H9 (cell line): Measurements from ENCODE around the gene MNX1. TPM values are rescaled to one million over a fixed set of nuclear protein-coding genes. Genes with fewer than 3 reads are reported as not detected.
A peak's percentile ranks its signal among the peaks of the same experiment; 100 is the strongest.

Source experiments
- DNase-seq: peaks from one replicate; pipeline ENCODE4 v3.0.0-alpha.2; 2017
- H2AFZ ChIP-seq: one replicate; pipeline ENCODE4 v1.6.1; 2013; ENCODE audit warnings: mild to moderate bottlenecking, low read length, control low read depth, moderate library complexity
- H2AK5ac ChIP-seq: 2 replicates; pipeline ENCODE4 v1.6.1; 2013; ENCODE audit warnings: low read length, control low read depth, mixed read lengths; ENCODE audit not compliant: insufficient read length
- H2BK120ac ChIP-seq: one replicate; pipeline ENCODE4 v1.6.1; 2013; ENCODE audit warnings: low read depth, mild to moderate bottlenecking, low read length, control low read depth, inconsistent platforms; ENCODE audit not compliant: poor library complexity, severe bottlenecking
- H2BK12ac ChIP-seq: 2 replicates; pipeline ENCODE4 v1.6.1; 2013; ENCODE audit warnings: low read length, control low read depth, mixed read lengths, low read depth; ENCODE audit not compliant: insufficient read length
- H2BK15ac ChIP-seq: 2 replicates; pipeline ENCODE4 v1.6.1; 2013; ENCODE audit warnings: low read depth, low read length, control low read depth
- H2BK20ac ChIP-seq: one replicate; pipeline ENCODE4 v1.6.1; 2013; ENCODE audit warnings: low read depth, mild to moderate bottlenecking, low read length, control low read depth, inconsistent platforms; ENCODE audit not compliant: poor library complexity, severe bottlenecking
- H2BK5ac ChIP-seq: 2 replicates; pipeline ENCODE4 v1.6.1; 2013; ENCODE audit warnings: low read length, control low read depth, mixed read lengths; ENCODE audit not compliant: insufficient read length
- H3K14ac ChIP-seq: 2 replicates; pipeline ENCODE4 v1.6.1; 2013; ENCODE audit warnings: low read length, control low read depth; ENCODE audit not compliant: insufficient read depth
- H3K18ac ChIP-seq: 2 replicates; pipeline ENCODE4 v1.6.1; 2013; ENCODE audit warnings: low read depth, mild to moderate bottlenecking, mixed read lengths, low read length, control low read depth; ENCODE audit not compliant: insufficient read length
- H3K23ac ChIP-seq: 2 replicates; pipeline ENCODE4 v1.6.1; 2013; ENCODE audit warnings: low read length, control low read depth, mixed read lengths, low read depth; ENCODE audit not compliant: insufficient read length
- H3K23me2 ChIP-seq: 2 replicates; pipeline ENCODE4 v1.6.1; 2013; ENCODE audit warnings: low read depth, mild to moderate bottlenecking, mixed read lengths, low read length, control low read depth; ENCODE audit not compliant: insufficient read length, poor library complexity, severe bottlenecking
- H3K27ac ChIP-seq: 2 replicates; pipeline ENCODE4 v1.5.1; 2013; ENCODE audit warnings: low read length, control low read depth, mixed read lengths, low read depth; ENCODE audit not compliant: insufficient read length
- H3K27me3 ChIP-seq: 2 replicates; pipeline ENCODE4 v1.6.1; 2013; ENCODE audit warnings: low read length, control low read depth, inconsistent platforms; ENCODE audit not compliant: insufficient read depth
- H3K4ac ChIP-seq: 2 replicates; pipeline ENCODE4 v1.6.1; 2013; ENCODE audit warnings: low read depth, mild to moderate bottlenecking, control low read depth, inconsistent platforms, low read length, moderate library complexity
- H3K4me1 ChIP-seq: 2 replicates; pipeline ENCODE4 v1.6.1; 2013; ENCODE audit warnings: low read length, control low read depth, inconsistent platforms; ENCODE audit not compliant: insufficient read depth
- H3K4me2 ChIP-seq: 2 replicates; pipeline ENCODE4 v1.6.1; 2013; ENCODE audit warnings: low read length, control low read depth, mixed read lengths; ENCODE audit not compliant: insufficient read length, insufficient read depth
- H3K56ac ChIP-seq: 2 replicates; pipeline ENCODE4 v1.6.1; 2013; ENCODE audit warnings: low read depth, mild to moderate bottlenecking, mixed read lengths, low read length, control low read depth; ENCODE audit not compliant: insufficient read length
- H3K79me1 ChIP-seq: 2 replicates; pipeline ENCODE4 v1.6.1; 2013; ENCODE audit warnings: low read depth, mild to moderate bottlenecking, moderate library complexity, low read length, control low read depth, inconsistent platforms; ENCODE audit not compliant: insufficient read depth, poor library complexity, severe bottlenecking
- H3K79me2 ChIP-seq: 2 replicates; pipeline ENCODE4 v1.6.1; 2013; ENCODE audit warnings: low read length, control low read depth, inconsistent platforms; ENCODE audit not compliant: insufficient read depth
- H3K9ac ChIP-seq: 2 replicates; pipeline ENCODE4 v1.6.1; 2013; ENCODE audit warnings: low read length, control low read depth, mixed read lengths; ENCODE audit not compliant: insufficient read length; ENCODE audit errors: extremely low read depth
- H3K9me3 ChIP-seq: one replicate; pipeline ENCODE4 v1.6.1; 2013; ENCODE audit warnings: low read depth, low read length, inconsistent platforms; ENCODE audit not compliant: control insufficient read depth
- H3T11ph ChIP-seq: one replicate; pipeline ENCODE4 v1.6.1; 2013; ENCODE audit warnings: mild to moderate bottlenecking, low read length, control low read depth, inconsistent platforms
- H4K20me1 ChIP-seq: one replicate; pipeline ENCODE4 v1.6.1; 2013; ENCODE audit not compliant: control insufficient read depth, insufficient read length, insufficient read depth
- H4K5ac ChIP-seq: 2 replicates; pipeline ENCODE4 v1.6.1; 2013; ENCODE audit warnings: low read depth, mild to moderate bottlenecking, mixed read lengths, low read length, control low read depth; ENCODE audit not compliant: insufficient read length
- H4K8ac ChIP-seq: replicated peaks from 2 replicates; pipeline ENCODE4 v1.6.1; 2013; ENCODE audit warnings: low read length, control low read depth, mixed read lengths, low read depth; ENCODE audit not compliant: insufficient read length
- H4K91ac ChIP-seq: 2 replicates; pipeline ENCODE4 v1.6.1; 2013; ENCODE audit warnings: low read depth, mild to moderate bottlenecking, moderate library complexity, mixed read lengths, low read length, control low read depth; ENCODE audit not compliant: insufficient read length
- H3K27ac Mint-ChIP-seq, 3 experiments: 2 replicates in 2 of 3; 3 replicates in 1 of 3; pipeline ENCODE4 v1.8.0; 2020 to 2021; ENCODE audit warnings: mixed read lengths in 3 of 3, mild to moderate bottlenecking in 1 of 3, moderate library complexity in 1 of 3
- H3K27me3 Mint-ChIP-seq: 2 replicates; pipeline ENCODE4 v1.8.0; 2021; ENCODE audit warnings: low read depth, mild to moderate bottlenecking, moderate library complexity, mixed read lengths
- H3K36me3 Mint-ChIP-seq, 3 experiments: 2 replicates in 2 of 3; 3 replicates in 1 of 3; pipeline ENCODE4 v1.8.0; 2020 to 2021; ENCODE audit warnings: low read depth in 3 of 3, mixed read lengths in 3 of 3; ENCODE audit not compliant: insufficient read depth in 1 of 3
- H3K4me1 Mint-ChIP-seq, 2 experiments: 2 replicates each; pipeline ENCODE4 v1.8.0; 2020; ENCODE audit warnings: mixed read lengths in 2 of 2
- H3K4me3 Mint-ChIP-seq, 2 experiments: 2 replicates in 1 of 2; 3 replicates in 1 of 2; pipeline ENCODE4 v1.8.0; 2020 to 2021; ENCODE audit warnings: mild to moderate bottlenecking in 2 of 2, mixed read lengths in 2 of 2, moderate library complexity in 1 of 2
- H3K9me3 Mint-ChIP-seq, 2 experiments: 2 replicates in 1 of 2; 3 replicates in 1 of 2; pipeline ENCODE4 v1.8.0; 2020; ENCODE audit warnings: mild to moderate bottlenecking in 2 of 2, mixed read lengths in 2 of 2, moderate library complexity in 1 of 2
- CTCF ChIP-seq: fragments of 200-600 bp; sonication (generic); conservative IDR thresholded peaks from 3 replicates; pipeline ENCODE4 v1.8.0; 2021; ENCODE audit warnings: antibody characterized with exemption, mild to moderate bottlenecking
- WGBS: extraction: QIAGEN DNeasy Blood & Tissue Kit; methylation state at CpG from one replicate; pipeline ENCODE4 v1.1.7; 2013; ENCODE audit warnings: missing lambda C conversion rate, low lambda C conversion rate, mixed read lengths; ENCODE audit not compliant: insufficient read length; ENCODE audit errors: extremely low coverage; 5-methylcytosine and 5-hydroxymethylcytosine counted together
- long read RNA-seq: library from polyadenylated mRNA; unstranded; transcript quantifications from one replicate; pipeline ENCODE4 v2.0.0, GENCODE V29; 2020
- total RNA-seq: library from RNA; stranded (reverse); gene quantifications from 2 replicates; pipeline ENCODE4 v1.2.1, GENCODE V29; 2021

Gene MNX1
- total RNA-seq: 0.20 TPM in 1 of 2 replicates, not detected in the other
- long read RNA-seq: 0 reads

GRCh38 chr7:157010588-157011332 lies at the start of gene MNX1:
Gene MNX1 (minus strand): TSS chr7:157010663. CDS start chr7:157010350, 313 bp downstream.
- TF ChIP-seq CTCF: no peak

More at GRCh38 chr7:157010588-157011332, at the start of gene MNX1:
- Histone ChIP-seq H4K8ac (no peak within 1 kb of the TSS), H4K91ac (no peak within 1 kb of the TSS), H3K27ac (no peak within 1 kb of the TSS), H3K79me2 (no peaks in the 10 kb centered on the region), H3K27me3 (peaks cover 87% of the 10 kb centered on the region), H3T11ph (no peak within 1 kb of the TSS), H3K14ac (no peak within 1 kb of the TSS), H2BK20ac (no peak within 1 kb of the TSS), H2BK5ac (no peak within 1 kb of the TSS), H2BK120ac (no peak within 1 kb of the TSS), H2BK15ac (no peak within 1 kb of the TSS), H3K79me1 (no peaks in the 10 kb centered on the region), H2AK5ac (no peak within 1 kb of the TSS), H3K23ac (no peak within 1 kb of the TSS), H3K9me3 (no peaks in the 10 kb centered on the region), H2BK12ac (no peak within 1 kb of the TSS), H4K20me1 (no peaks in the 10 kb centered on the region), H2AFZ (no peak within 1 kb of the TSS), H3K4me1 (peaks cover 7% of the 10 kb centered on the region; the same call in 1 of the 2 replicates), H3K56ac (no peak within 1 kb of the TSS), H3K4ac (no peak within 1 kb of the TSS), H3K23me2 (peaks cover 5% of the 10 kb centered on the region), H3K4me2 (peak within 1 kb of the TSS; percentile 57), H3K9ac (no peak within 1 kb of the TSS), H4K5ac (no peak within 1 kb of the TSS), H3K18ac (no peak within 1 kb of the TSS)
- Mint-ChIP-seq H3K27ac (no peak within 1 kb of the TSS), H3K4me3 (peak within 1 kb of the TSS; percentile 45 to 79), H3K27me3 (peaks cover 91% of the 10 kb centered on the region), H3K9me3 (peaks cover 4 to 10% of the 10 kb centered on the region in 2 experiments; a peak in 2 of 5 replicates), H3K4me1 (peaks cover 22 to 26% of the 10 kb centered on the region in 2 experiments), H3K36me3 (no peaks in the 10 kb centered on the region)
- DNase-seq: peak; percentile 87
- no CpG with 5 or more reads among the region's 87 CpGs for WGBS
